Hepatocyte (in vitro differentiated cells): Measurements from ENCODE around the gene DNAJB13.

ENCODE experiments used
- CTCF ChIP-seq: fragments of 200-600 bp; sonication (generic); IDR thresholded peaks from 2 replicates; pipeline ENCODE4 v1.5.1; 2016; ENCODE audit warnings: antibody characterized with exemption, mild to moderate bottlenecking; ENCODE audit not compliant: poor library complexity
- EZH2 ChIP-seq: fragments of 200-600 bp; sonication (generic); IDR thresholded peaks from 2 replicates; pipeline ENCODE4 v1.6.1; 2016; ENCODE audit warnings: antibody characterized with exemption, mild to moderate bottlenecking, borderline replicate concordance

DNA sequence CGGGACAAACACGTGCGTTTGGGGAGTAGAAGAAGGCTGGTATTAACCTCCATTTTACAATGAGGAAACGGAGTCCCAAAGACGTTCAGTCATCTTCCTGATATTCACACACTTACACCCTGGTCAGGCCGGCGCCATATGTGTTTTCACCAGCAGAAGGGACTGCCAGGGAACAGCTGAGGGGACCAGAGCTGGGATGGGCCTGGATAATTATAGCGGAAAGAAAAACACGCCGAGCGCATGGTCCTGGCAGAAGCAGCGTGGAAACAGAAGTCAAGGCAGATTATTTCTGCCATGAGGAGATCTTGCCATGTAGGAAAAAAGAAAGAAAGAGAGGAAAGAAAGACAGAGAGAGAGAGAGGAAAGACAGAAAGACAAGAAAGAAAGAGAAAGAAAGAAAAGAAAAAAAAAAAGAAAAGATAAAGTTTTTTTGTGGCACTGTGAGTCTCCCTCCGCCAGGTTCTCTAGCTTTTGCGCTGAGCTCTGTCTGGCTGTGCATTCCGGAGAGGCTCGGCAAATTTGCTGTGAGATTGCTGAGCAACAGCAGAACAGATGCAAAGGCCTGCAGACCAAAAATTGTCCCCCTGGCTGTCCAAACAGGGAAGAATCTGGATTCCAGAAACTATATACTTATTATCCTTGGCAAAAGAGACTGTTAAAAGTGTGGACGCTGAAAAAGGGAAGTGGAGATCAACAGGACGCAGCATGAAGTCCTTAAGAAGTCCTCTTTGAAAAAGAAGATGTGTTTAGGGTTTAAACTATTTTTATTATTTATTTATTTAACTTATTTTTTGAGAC, 33.1 kb downstream of the DNAJB13 start:
- no peak for TF ChIP-seq CTCF
- TF ChIP-seq EZH2: no peak
